SU-DHL-6 (cell line): ENCODE results near the gene CYTH4.

Experiments
- H2AFZ ChIP-seq: fragments of 200-600 bp; sonication (generic); 2 replicates; pipeline ENCODE4 v1.6.1; 2014; ENCODE audit warnings: low read depth, mild to moderate bottlenecking, moderate library complexity, mixed read lengths, antibody characterized with exemption, low read length; ENCODE audit not compliant: severe bottlenecking
- H3F3A ChIP-seq: fragments of 200-600 bp; shearing (Covaris generic); 2 replicates; pipeline ENCODE4 v1.6.0; 2016; ENCODE audit warnings: antibody characterized with exemption, mild to moderate bottlenecking; ENCODE audit not compliant: insufficient read depth
- H3K27ac ChIP-seq: fragments of 200-600 bp; sonication (generic); 2 replicates; pipeline ENCODE4 v1.5.1; 2016; ENCODE audit warnings: low read depth, mild to moderate bottlenecking, low read length, moderate library complexity, mixed read lengths
- H3K27me3 ChIP-seq: fragments of 200-600 bp; sonication (generic), shearing (Covaris generic); 2 replicates; pipeline ENCODE4 v1.6.0; 2014; ENCODE audit warnings: mild to moderate bottlenecking, low read length
- H3K36me3 ChIP-seq: fragments of 200-600 bp; sonication (generic); 2 replicates; pipeline ENCODE4 v1.6.1; 2014; ENCODE audit warnings: mild to moderate bottlenecking, low read length, mixed read lengths
- H3K4me2 ChIP-seq: fragments of 300-600, 200-600 bp; shearing (Covaris generic), sonication (generic); 2 replicates; pipeline ENCODE4 v1.6.0; 2014; ENCODE audit warnings: low read length, low read depth, mild to moderate bottlenecking; ENCODE audit not compliant: poor library complexity, severe bottlenecking
- H3K4me3 ChIP-seq: fragments of 200-600 bp; sonication (generic); 2 replicates; pipeline ENCODE4 v1.5.1; 2014; ENCODE audit warnings: antibody characterized with exemption, low read length, mild to moderate bottlenecking, mixed read lengths; ENCODE audit not compliant: insufficient read depth, poor library complexity, severe bottlenecking
- H3K79me2 ChIP-seq: fragments of 200-600 bp; sonication (generic); 2 replicates; pipeline ENCODE4 v1.6.1; 2014; ENCODE audit warnings: mild to moderate bottlenecking, low read length, moderate library complexity; ENCODE audit not compliant: insufficient read depth
- H3K9ac ChIP-seq: fragments of 200-600 bp; sonication (generic); 2 replicates; pipeline ENCODE4 v1.7.0; 2014; ENCODE audit warnings: mild to moderate bottlenecking, low read length
- H3K9me2 ChIP-seq: fragments of 200-600 bp; sonication (generic); replicated peaks from 2 replicates; pipeline ENCODE4 v1.6.1; 2014; ENCODE audit warnings: low read length; ENCODE audit not compliant: insufficient read depth
- H3K9me3 ChIP-seq: fragments of 200-600 bp; sonication (generic); 2 replicates; pipeline ENCODE4 v1.6.1; 2014; ENCODE audit warnings: low read length, mixed read lengths; ENCODE audit not compliant: insufficient read depth
- H4K20me1 ChIP-seq: fragments of 200-600 bp; sonication (generic); 2 replicates; pipeline ENCODE4 v1.6.1; 2014; ENCODE audit warnings: low read depth, mild to moderate bottlenecking, antibody characterized with exemption, low read length, moderate library complexity, mixed read lengths
- CTCF ChIP-seq: fragments of 200-600 bp; sonication (generic); IDR thresholded peaks from one replicate; pipeline ENCODE4 v1.5.1; 2017; ENCODE audit warnings: antibody characterized with exemption, mild to moderate bottlenecking, low read length, moderate library complexity; ENCODE audit not compliant: insufficient read depth, poor library complexity, severe bottlenecking
- EZH2phosphoT487 ChIP-seq: fragments of 200-600 bp; sonication (generic), shearing (Covaris generic); conservative IDR thresholded peaks from 2 replicates; pipeline ENCODE4 v1.6.1; 2018; ENCODE audit warnings: mild to moderate bottlenecking, antibody characterized with exemption, low read length, moderate library complexity, mixed read lengths

The CYTH4 gene

GRCh38 chr22:37254209-37254866, 28.0 kb upstream of the CYTH4 start:
- H3F3A ChIP-seq: no peaks in the 10 kb centered on the region
- H3K79me2 ChIP-seq: no peaks in the 10 kb centered on the region
- H3K36me3 ChIP-seq: no peaks in the 10 kb centered on the region
- H4K20me1 ChIP-seq: no peaks in the 10 kb centered on the region
- no peaks in the 10 kb centered on the region for H3K9me3 ChIP-seq
- H3K4me2 ChIP-seq: no peak overlapping the region
- H3K4me3 ChIP-seq: no peak overlapping the region
- no peak overlapping the region for H3K27ac ChIP-seq
- no peak overlapping the region for H3K9ac ChIP-seq
- no peaks in the 10 kb centered on the region for H3K27me3 ChIP-seq
- H2AFZ ChIP-seq: no peak overlapping the region
- H3K9me2 ChIP-seq: no peaks in the 10 kb centered on the region
- no peak for TF ChIP-seq CTCF
- TF ChIP-seq EZH2phosphoT487: no peak

GRCh38 chr22:37254867-37255233, 27.5 kb upstream of the CYTH4 start:
- Histone ChIP-seq H3K27ac (no peak overlapping the region), H3K36me3 (no peaks in the 10 kb centered on the region), H3K9me2 (no peaks in the 10 kb centered on the region), H3K9me3 (no peaks in the 10 kb centered on the region), H2AFZ (no peak overlapping the region), H4K20me1 (no peaks in the 10 kb centered on the region), H3K9ac (no peak overlapping the region), H3K79me2 (no peaks in the 10 kb centered on the region), H3F3A (no peaks in the 10 kb centered on the region), H3K4me2 (no peak overlapping the region), H3K27me3 (no peaks in the 10 kb centered on the region), H3K4me3 (no peak overlapping the region)
- TF ChIP-seq EZH2phosphoT487: no peak
- TF ChIP-seq CTCF: no peak

- no peaks in the 10 kb centered on the region for H3K36me3 ChIP-seq
- no peaks in the 10 kb centered on the region for H3K9me3 ChIP-seq
- no peak overlapping the region for H3K9ac ChIP-seq
- H3K79me2 ChIP-seq: no peaks in the 10 kb centered on the region
- no peaks in the 10 kb centered on the region for H3K27me3 ChIP-seq
- H3K4me2 ChIP-seq: no peak overlapping the region
- no peak overlapping the region for H3K4me3 ChIP-seq
- H2AFZ ChIP-seq: no peak overlapping the region
- no peak for TF ChIP-seq CTCF
- H3F3A ChIP-seq: no peaks in the 10 kb centered on the region
- H4K20me1 ChIP-seq: no peaks in the 10 kb centered on the region
- no peak overlapping the region for H3K27ac ChIP-seq
- no peaks in the 10 kb centered on the region for H3K9me2 ChIP-seq
Measured at GRCh38 chr22:37255558-37256006, 26.7 kb upstream of the CYTH4 start.
